Astrocyte (in vitro differentiated cells and primary cell): ENCODE results near the gene GRAMD1B. TPM values are rescaled to one million over a fixed set of nuclear protein-coding genes. Genes with fewer than 3 reads are reported as not detected.

Experiments
- DNase-seq: peaks from one replicate; pipeline ENCODE4 v3.0.0-alpha.2; 2010; ENCODE audit warnings: low read depth
- FAIRE-seq: peaks from 2 replicates; lab custom pipeline; 2011; peaks lifted over from hg19 to GRCh38; lab: Jason Lieb, UNC
- H2AFZ ChIP-seq: 2 replicates; pipeline ENCODE4 v1.6.0; 2012; ENCODE audit warnings: low read depth, low read length, inconsistent platforms
- H3K27ac ChIP-seq: 2 replicates; pipeline ENCODE4 v1.5.1; 2011; ENCODE audit warnings: low read depth, low read length, inconsistent platforms
- H3K27me3 ChIP-seq: 2 replicates; pipeline ENCODE4 v1.6.0; 2011; ENCODE audit warnings: low read length, inconsistent platforms; ENCODE audit not compliant: insufficient read depth
- H3K36me3 ChIP-seq: 2 replicates; pipeline ENCODE4 v1.5.1; 2011; ENCODE audit warnings: low read length, inconsistent platforms; ENCODE audit not compliant: insufficient read depth
- H3K4me1 ChIP-seq: 2 replicates; pipeline ENCODE4 v1.5.1; 2011; ENCODE audit warnings: low read length, inconsistent platforms; ENCODE audit not compliant: insufficient read depth
- H3K4me2 ChIP-seq: 2 replicates; pipeline ENCODE4 v1.6.0; 2012; ENCODE audit warnings: low read length, inconsistent platforms
- H3K4me3 ChIP-seq: 2 replicates; pipeline ENCODE4 v1.5.1; 2011; ENCODE audit warnings: low read depth, mild to moderate bottlenecking, low read length, inconsistent platforms; ENCODE audit not compliant: insufficient read depth
- H3K79me2 ChIP-seq: 2 replicates; pipeline ENCODE4 v1.6.0; 2012; ENCODE audit warnings: mild to moderate bottlenecking, low read length, inconsistent platforms; ENCODE audit not compliant: insufficient read depth
- H3K9ac ChIP-seq: 2 replicates; pipeline ENCODE4 v1.6.0; 2012; ENCODE audit warnings: mild to moderate bottlenecking, low read length, inconsistent platforms
- H3K9me3 ChIP-seq: 2 replicates; pipeline ENCODE4 v1.5.1; 2012; ENCODE audit warnings: low read depth, mild to moderate bottlenecking, low read length, inconsistent platforms; ENCODE audit not compliant: insufficient read depth
- H4K20me1 ChIP-seq: 2 replicates; pipeline ENCODE4 v1.6.0; 2012; ENCODE audit warnings: low read length, inconsistent platforms; ENCODE audit not compliant: insufficient read depth
- H3K27ac Mint-ChIP-seq: one replicate; pipeline ENCODE4 v1.8.0; 2021; ENCODE audit warnings: mild to moderate bottlenecking, mixed read lengths; ENCODE audit not compliant: unreplicated experiment
- H3K27me3 Mint-ChIP-seq: one replicate; pipeline ENCODE4 v1.8.0; 2021; ENCODE audit warnings: low read depth, mixed read lengths; ENCODE audit not compliant: unreplicated experiment
- H3K36me3 Mint-ChIP-seq: one replicate; pipeline ENCODE4 v1.8.0; 2021; ENCODE audit warnings: low read depth, mixed read lengths; ENCODE audit not compliant: unreplicated experiment
- H3K4me1 Mint-ChIP-seq: one replicate; pipeline ENCODE4 v1.8.0; 2021; ENCODE audit warnings: low read depth, mixed read lengths; ENCODE audit not compliant: unreplicated experiment
- H3K4me3 Mint-ChIP-seq: one replicate; pipeline ENCODE4 v1.8.0; 2021; ENCODE audit warnings: mild to moderate bottlenecking, moderate library complexity, mixed read lengths; ENCODE audit not compliant: unreplicated experiment
- H3K9me3 Mint-ChIP-seq: one replicate; pipeline ENCODE4 v1.8.0; 2021; ENCODE audit warnings: mild to moderate bottlenecking, mixed read lengths; ENCODE audit not compliant: unreplicated experiment
- EZH2 ChIP-seq: IDR thresholded peaks from 2 replicates; pipeline ENCODE4 v1.6.1; 2012; ENCODE audit warnings: mild to moderate bottlenecking, low read length, inconsistent platforms; ENCODE audit not compliant: insufficient read depth
- total RNA-seq: library from RNA; stranded (reverse); gene quantifications from 2 replicates; pipeline ENCODE4 v1.2.1, GENCODE V29; 2021
- TF ChIP-seq, protein P1 (sequence below): IDR thresholded peaks from 2 replicates; pipeline ENCODE4 v1.5.1; 2011; ENCODE audit warnings: low read depth, mild to moderate bottlenecking, inconsistent platforms, low read length, moderate library complexity; ENCODE audit not compliant: insufficient read depth

GRAMD1B gene
- total RNA-seq, 1 donor from 2014 or later, result 6.5 TPM

DNA sequence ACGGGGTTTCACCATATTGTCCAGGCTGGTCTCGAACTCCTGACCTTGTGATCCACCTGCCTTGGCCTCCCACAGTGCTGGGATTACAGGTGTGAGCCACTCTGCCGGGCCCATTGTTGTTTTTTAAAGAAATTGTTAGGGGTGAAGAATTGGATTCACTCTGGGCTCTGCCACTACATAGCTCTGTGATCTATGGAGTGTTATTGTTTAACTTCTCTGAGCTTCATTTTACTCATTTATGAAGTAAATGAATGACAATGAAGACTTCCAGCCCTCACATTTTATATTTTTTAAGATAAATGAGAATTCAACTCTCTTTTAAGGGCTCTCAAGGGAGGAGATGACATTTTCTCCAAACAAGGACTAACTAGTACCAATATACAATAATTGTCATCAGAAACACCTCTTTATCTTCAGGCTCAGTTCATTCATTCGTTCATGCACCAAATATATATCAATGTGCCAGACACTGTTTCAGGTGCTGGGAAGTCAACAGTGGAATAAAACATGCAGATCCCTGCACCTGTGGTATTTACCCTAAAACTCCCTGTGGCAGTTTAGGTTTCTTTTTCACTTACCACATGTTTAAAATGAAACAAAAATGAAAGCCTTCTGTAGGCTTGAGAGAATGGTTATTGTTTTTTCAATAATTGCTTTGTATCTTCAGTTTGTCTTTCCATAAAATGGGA lies 23.5 kb upstream of the GRAMD1B start:
- no peaks in the 10 kb centered on the region for H3K79me2 ChIP-seq
- no peaks in the 10 kb centered on the region for H4K20me1 ChIP-seq
- Mint-ChIP-seq H3K27ac (no peak overlapping the region), H3K4me1 (peaks cover 2% of the 10 kb centered on the region), H3K36me3 (no peaks in the 10 kb centered on the region), H3K27me3 (peaks cover 30% of the 10 kb centered on the region), H3K9me3 (no peaks in the 10 kb centered on the region), H3K4me3 (no peak overlapping the region)
- H3K4me2 ChIP-seq, result no peak overlapping the region
- no peak for FAIRE-seq
- peaks cover 35% of the 10 kb centered on the region for H3K27me3 ChIP-seq
- no peak overlapping the region for H3K9ac ChIP-seq
- no peaks in the 10 kb centered on the region for H3K36me3 ChIP-seq
- no peaks in the 10 kb centered on the region for H3K4me1 ChIP-seq
- no peaks in the 10 kb centered on the region for H3K9me3 ChIP-seq
- no peak overlapping the region for H3K27ac ChIP-seq
- H2AFZ ChIP-seq, result no peak overlapping the region
- no peak overlapping the region for H3K4me3 ChIP-seq
- no peak for TF ChIP-seq EZH2
- TF ChIP-seq, protein P1, sequence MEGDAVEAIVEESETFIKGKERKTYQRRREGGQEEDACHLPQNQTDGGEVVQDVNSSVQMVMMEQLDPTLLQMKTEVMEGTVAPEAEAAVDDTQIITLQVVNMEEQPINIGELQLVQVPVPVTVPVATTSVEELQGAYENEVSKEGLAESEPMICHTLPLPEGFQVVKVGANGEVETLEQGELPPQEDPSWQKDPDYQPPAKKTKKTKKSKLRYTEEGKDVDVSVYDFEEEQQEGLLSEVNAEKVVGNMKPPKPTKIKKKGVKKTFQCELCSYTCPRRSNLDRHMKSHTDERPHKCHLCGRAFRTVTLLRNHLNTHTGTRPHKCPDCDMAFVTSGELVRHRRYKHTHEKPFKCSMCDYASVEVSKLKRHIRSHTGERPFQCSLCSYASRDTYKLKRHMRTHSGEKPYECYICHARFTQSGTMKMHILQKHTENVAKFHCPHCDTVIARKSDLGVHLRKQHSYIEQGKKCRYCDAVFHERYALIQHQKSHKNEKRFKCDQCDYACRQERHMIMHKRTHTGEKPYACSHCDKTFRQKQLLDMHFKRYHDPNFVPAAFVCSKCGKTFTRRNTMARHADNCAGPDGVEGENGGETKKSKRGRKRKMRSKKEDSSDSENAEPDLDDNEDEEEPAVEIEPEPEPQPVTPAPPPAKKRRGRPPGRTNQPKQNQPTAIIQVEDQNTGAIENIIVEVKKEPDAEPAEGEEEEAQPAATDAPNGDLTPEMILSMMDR, result no peak
- DNase-seq, result no peak

GRCh38 chr11:123407130-123407995 lies 22.7 kb upstream of the GRAMD1B start:
- TF ChIP-seq, protein P1, result peak; percentile 69
- TF ChIP-seq EZH2, result no peak
- Histone ChIP-seq H3K9me3 (no peaks in the 10 kb centered on the region), H4K20me1 (no peaks in the 10 kb centered on the region), H3K4me1 (no peaks in the 10 kb centered on the region), H3K27me3 (peaks cover 35% of the 10 kb centered on the region), H3K4me3 (no peak overlapping the region), H2AFZ (no peak overlapping the region), H3K79me2 (no peaks in the 10 kb centered on the region), H3K4me2 (peak overlapping the region; percentile 55), H3K36me3 (no peaks in the 10 kb centered on the region), H3K27ac (no peak overlapping the region), H3K9ac (no peak overlapping the region)
- FAIRE-seq (peak; percentile 93), DNase-seq (peak; percentile 47)
- Mint-ChIP-seq H3K27ac (no peak overlapping the region), H3K4me3 (no peak overlapping the region), H3K4me1 (peaks cover 2% of the 10 kb centered on the region), H3K9me3 (no peaks in the 10 kb centered on the region), H3K36me3 (no peaks in the 10 kb centered on the region), H3K27me3 (peaks cover 32% of the 10 kb centered on the region)
